Small intestine (tissue), 7 donors: ENCODE measurements around the gene KIF5A. TPM values are rescaled to one million over a fixed set of nuclear protein-coding genes. Genes with fewer than 3 reads are reported as not detected.

Source experiments
- DNase-seq, 2 donors: peaks; one replicate each; pipeline versions ENCODE4 v3.0.0 to v3.0.0-alpha.2; 2013
- FAIRE-seq: peaks from 2 replicates; lab custom pipeline; 2012; peaks lifted over from hg19 to GRCh38; lab: Jason Lieb, UNC
- H3K27ac ChIP-seq, 3 donors: one replicate each; pipeline ENCODE4 v1.5.1; 2013; ENCODE audit warnings: low read length in 2 of 3, mild to moderate bottlenecking in 2 of 3, control low read depth in 1 of 3, inconsistent platforms in 1 of 3, low read depth in 1 of 3, moderate library complexity in 1 of 3
- H3K27me3 ChIP-seq, 3 donors: one replicate each; pipeline ENCODE4 v1.6.1; 2013; ENCODE audit warnings: low read length in 3 of 3, inconsistent platforms in 1 of 3; ENCODE audit not compliant: control insufficient read depth in 3 of 3, insufficient read depth in 3 of 3
- H3K36me3 ChIP-seq, 3 donors: one replicate each; pipeline ENCODE4 v1.6.1; 2013; ENCODE audit warnings: low read length in 3 of 3, inconsistent platforms in 1 of 3, low read depth in 1 of 3, mild to moderate bottlenecking in 1 of 3, moderate library complexity in 1 of 3; ENCODE audit not compliant: control insufficient read depth in 3 of 3, insufficient read depth in 2 of 3
- H3K4me1 ChIP-seq, 3 donors: one replicate each; pipeline ENCODE4 v1.6.1; 2013; ENCODE audit warnings: low read length in 2 of 3, inconsistent platforms in 1 of 3, low read depth in 1 of 3, mild to moderate bottlenecking in 1 of 3, moderate library complexity in 1 of 3; ENCODE audit not compliant: control insufficient read depth in 3 of 3, insufficient read depth in 2 of 3
- H3K4me3 ChIP-seq, 3 donors: one replicate each; pipeline ENCODE4 v1.5.1; 2013; ENCODE audit warnings: low read length in 3 of 3, control low read depth in 1 of 3, inconsistent platforms in 1 of 3, low read depth in 1 of 3, mild to moderate bottlenecking in 1 of 3, moderate library complexity in 1 of 3
- H3K9me3 ChIP-seq, 2 donors: one replicate each; pipeline ENCODE4 v1.6.1; 2013; ENCODE audit warnings: low read depth in 1 of 2, low read length in 1 of 2; ENCODE audit not compliant: control insufficient read depth in 2 of 2, insufficient read depth in 1 of 2
- WGBS, 3 donors: extraction: QIAGEN DNeasy Blood & Tissue Kit; methylation state at CpG; one replicate each; pipeline ENCODE4 v1.1.7; 2013; 5-methylcytosine and 5-hydroxymethylcytosine counted together
- polyA plus RNA-seq, 4 donors: library from polyadenylated mRNA; stranded (reverse) in 3 of 4; unstranded in 1 of 4; fragments of 200-250 nt in 3 of 4; fragments of 120-200 nt in 1 of 4; gene quantifications; one replicate each; pipeline versions ENCODE4 v1.2.1 to v1.2.3, GENCODE V29; 2013
- donor health status: healthy with polysubstance abuse.
- donor health status: control.
- donor health status: control.
- donor health status: Bipolar disorder and iron deficiency.
- donor health status: healthy.

The KIF5A gene
- polyA plus RNA-seq, 4 donors, result 0.27 to 8.4 (median 0.83) TPM; not detected in 1

DNA sequence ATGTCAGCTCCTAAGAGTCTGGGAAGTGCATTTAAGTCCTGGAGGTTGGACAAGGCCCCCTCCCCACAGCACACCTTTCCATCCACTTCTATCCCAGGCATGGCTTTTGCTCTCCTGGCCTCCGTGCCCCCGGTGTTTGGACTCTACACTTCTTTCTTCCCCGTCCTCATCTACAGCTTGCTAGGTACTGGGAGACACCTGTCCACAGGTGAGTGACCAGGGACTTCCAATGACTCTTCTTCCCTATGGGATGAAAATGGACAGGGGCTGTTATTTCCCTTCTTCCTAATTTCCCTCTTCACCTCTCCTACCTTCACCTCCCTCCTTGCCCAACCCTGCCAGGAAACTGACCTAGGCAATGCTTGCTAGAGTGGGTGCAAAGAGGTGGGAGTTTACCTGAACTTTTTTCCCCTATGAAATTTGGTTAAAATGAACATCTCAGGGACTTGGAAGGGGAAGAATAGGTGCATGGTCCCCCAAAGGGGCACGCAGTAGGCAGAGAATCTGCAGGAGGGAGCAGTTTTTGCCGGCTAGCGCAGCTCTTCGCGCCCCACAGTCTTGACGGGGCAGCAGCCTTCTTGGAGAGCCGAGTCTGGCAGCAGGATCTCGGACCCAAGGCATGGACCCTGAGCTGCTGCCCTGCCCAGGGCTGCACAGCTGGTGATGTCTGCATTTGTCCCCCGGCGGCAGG, 70.5 kb downstream of the KIF5A start:
- DNase-seq, result no peak
- Histone ChIP-seq H3K4me1 (peaks cover 0 to 19% (median 0%) of the 10 kb centered on the region in 3 donors), H3K4me3 (no peak overlapping the region), H3K27me3 (peaks cover 0 to 99% (median 48%) of the 10 kb centered on the region in 3 donors), H3K27ac (no peak overlapping the region), H3K9me3 (no peaks in the 10 kb centered on the region), H3K36me3 (peaks cover 0 to 4% (median 0%) of the 10 kb centered on the region in 3 donors)
- whole genome bisulfite sequencing, 3 donors, result 14 to 24% (median 19%) methylated on average over 13 of the region's 13 CpGs
- FAIRE-seq, result no peak

DNA sequence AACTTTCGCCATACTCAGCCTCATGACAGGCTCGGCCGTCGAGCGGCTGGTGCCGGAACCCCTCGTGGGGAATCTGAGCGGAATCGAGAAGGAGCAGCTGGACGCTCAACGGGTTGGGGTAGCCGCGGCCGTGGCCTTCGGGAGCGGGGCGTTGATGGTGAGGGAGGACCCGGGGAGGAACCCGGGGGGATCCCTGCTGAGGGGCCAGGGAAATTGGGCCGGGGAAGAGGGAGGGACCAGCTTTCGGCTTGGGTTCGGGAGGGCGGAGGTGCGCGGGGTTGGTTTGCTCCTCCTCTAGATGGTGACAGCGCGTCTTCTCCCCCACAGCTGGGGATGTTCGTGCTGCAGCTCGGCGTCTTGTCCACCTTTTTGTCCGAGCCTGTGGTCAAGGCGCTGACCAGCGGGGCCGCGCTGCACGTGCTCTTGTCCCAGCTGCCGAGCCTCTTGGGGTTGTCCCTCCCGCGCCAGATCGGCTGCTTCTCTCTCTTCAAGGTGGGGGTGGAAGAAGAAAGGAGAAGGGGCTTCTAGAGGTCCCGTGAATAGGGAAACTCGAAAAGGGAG, 71.2 kb downstream of the KIF5A start:
- DNase-seq (peak in 1 of 2 donors; percentile 42), FAIRE-seq (no peak)
- Histone ChIP-seq H3K4me1 (peaks cover 0 to 19% (median 0%) of the 10 kb centered on the region in 3 donors), H3K27ac (no peak overlapping the region), H3K9me3 (no peaks in the 10 kb centered on the region), H3K27me3 (peaks cover 0 to 99% (median 53%) of the 10 kb centered on the region in 3 donors), H3K36me3 (peaks cover 0 to 2% (median 0%) of the 10 kb centered on the region in 3 donors), H3K4me3 (peak overlapping the region in 1 of 3 donors; percentile 30)
- 3 to 5% (median 5%) methylated on average over 39 to 42 of the region's 42 CpGs for WGBS, 3 donors

DNA sequence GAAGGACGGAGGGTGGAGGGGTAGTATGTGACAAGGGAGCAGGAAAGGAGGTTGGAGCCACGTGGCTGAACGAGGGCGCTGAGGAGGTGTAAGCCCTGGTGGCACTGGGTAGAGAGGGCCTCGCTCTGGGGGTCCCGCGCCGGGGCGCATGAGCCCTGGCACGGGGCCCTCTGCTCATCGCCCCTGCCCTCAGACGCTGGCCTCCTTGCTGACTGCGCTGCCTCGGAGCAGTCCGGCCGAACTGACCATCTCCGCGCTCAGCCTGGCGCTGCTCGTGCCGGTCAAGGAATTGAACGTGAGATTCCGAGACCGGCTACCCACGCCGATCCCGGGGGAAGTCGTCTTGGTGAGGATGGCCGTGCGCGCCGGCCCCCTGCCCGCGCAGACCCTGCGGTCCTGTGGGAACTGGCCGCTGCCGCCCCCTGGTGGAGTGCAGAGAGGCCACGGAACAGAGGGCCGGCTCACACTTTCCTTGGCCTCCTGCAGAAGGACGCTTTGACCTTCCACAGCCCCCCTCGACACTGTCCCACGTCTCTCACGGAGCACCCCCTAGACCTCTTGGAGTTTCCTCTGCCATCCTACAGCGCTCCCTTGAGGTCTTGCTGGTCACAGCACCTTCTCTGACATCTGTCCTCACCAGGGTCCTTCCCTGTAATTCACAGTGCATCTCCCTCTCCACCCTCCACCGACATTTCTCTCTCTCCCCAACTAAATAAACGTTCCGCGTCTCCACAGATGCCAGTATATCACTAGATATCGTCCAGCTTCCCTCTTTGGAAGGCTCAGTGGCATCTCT, 71.9 kb downstream of the KIF5A start:
- Histone ChIP-seq H3K4me3 (peak overlapping the region in 2 of 3 donors; percentile 6 to 30), H3K27ac (no peak overlapping the region), H3K4me1 (peaks cover 0 to 19% (median 0%) of the 10 kb centered on the region in 3 donors), H3K9me3 (no peaks in the 10 kb centered on the region), H3K27me3 (peaks cover 3 to 99% (median 60%) of the 10 kb centered on the region in 3 donors), H3K36me3 (no peaks in the 10 kb centered on the region)
- FAIRE-seq (no peak), DNase-seq (peak; percentile 15 to 68)
- WGBS, 3 donors, result 1 to 5% (median 3%) methylated on average over 41 to 49 of the region's 49 CpGs

DNA sequence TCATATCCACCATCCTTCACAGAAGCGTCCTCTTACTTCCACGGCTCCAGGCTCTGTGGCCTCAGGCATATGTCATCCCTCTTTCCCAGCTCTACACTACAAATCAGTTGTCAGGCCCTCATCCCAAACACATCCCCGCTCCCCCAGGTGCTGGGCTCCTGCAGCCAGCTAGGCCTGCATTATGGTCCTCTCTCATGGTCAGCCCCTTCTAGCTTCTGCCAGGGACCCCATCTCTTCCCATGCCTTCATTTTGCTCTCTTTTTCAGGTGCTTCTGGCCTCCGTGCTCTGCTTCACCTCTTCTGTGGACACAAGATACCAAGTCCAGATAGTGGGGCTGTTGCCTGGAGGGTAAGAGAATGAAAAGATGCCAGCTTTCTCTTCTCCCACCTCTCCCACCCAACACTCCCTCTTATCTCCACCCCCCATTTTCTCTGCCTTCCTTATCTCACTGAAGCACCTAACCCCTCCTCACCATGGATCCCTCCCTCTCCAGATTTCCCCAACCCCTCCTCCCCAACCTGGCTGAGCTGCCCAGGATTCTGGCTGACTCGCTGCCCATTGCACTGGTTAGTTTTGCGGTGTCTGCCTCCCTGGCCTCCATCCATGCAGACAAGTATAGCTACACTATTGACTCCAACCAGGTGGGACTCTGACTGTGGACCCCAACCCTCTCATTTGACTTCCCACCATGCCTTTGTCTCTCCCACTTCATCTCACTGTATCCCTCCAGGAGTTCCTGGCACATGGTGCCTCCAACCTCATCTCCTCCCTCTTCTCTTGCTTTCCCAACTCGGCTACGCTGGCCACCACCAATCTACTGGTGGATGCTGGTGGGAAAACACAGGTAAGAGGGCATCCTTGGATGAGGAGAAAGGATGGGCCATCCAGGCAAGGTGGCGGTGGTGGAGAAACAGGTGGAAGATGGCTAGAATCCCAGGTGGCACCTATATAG, 72.7 kb downstream of the KIF5A start:
- Histone ChIP-seq H3K27me3 (peaks cover 3 to 99% (median 64%) of the 10 kb centered on the region in 3 donors), H3K4me1 (peaks cover 0 to 22% (median 0%) of the 10 kb centered on the region in 3 donors), H3K36me3 (no peaks in the 10 kb centered on the region), H3K4me3 (no peak overlapping the region), H3K27ac (no peak overlapping the region), H3K9me3 (no peaks in the 10 kb centered on the region)
- FAIRE-seq (no peak), DNase-seq (no peak)
- WGBS, 3 donors, result 46 to 70% (median 70%) methylated on average over 9 of the region's 9 CpGs

DNA sequence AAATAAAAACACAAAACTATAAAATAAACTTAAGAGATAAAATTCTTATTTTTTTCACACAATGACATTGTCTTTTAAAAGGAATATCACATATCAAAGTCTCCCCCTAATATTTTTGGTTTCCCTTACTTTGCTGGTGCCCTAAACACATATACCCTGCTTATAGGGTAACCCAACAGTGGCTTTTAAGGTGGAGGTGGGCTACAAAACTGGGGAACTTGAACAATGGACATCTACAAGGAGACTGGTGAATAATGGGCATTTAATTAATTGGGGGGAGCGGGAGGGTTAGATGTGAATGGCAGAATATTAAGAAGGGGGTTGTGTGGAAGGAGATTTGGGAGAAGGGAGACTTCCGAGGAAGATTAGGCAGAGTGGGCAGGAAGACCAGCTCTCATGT, 73.5 kb downstream of the KIF5A start:
- DNase-seq, result no peak
- H3K4me3 ChIP-seq, result no peak overlapping the region
- H3K27me3 ChIP-seq, result peaks cover 3 to 99% (median 65%) of the 10 kb centered on the region in 3 donors
- H3K9me3 ChIP-seq, result no peaks in the 10 kb centered on the region
- peaks cover 0 to 28% (median 0%) of the 10 kb centered on the region in 3 donors for H3K4me1 ChIP-seq
- H3K27ac ChIP-seq, result no peak overlapping the region
- H3K36me3 ChIP-seq, result no peaks in the 10 kb centered on the region
- FAIRE-seq, result no peak
- 58 to 76% (median 67%) methylated on average over 2 of the region's 2 CpGs for WGBS, 3 donors

DNA sequence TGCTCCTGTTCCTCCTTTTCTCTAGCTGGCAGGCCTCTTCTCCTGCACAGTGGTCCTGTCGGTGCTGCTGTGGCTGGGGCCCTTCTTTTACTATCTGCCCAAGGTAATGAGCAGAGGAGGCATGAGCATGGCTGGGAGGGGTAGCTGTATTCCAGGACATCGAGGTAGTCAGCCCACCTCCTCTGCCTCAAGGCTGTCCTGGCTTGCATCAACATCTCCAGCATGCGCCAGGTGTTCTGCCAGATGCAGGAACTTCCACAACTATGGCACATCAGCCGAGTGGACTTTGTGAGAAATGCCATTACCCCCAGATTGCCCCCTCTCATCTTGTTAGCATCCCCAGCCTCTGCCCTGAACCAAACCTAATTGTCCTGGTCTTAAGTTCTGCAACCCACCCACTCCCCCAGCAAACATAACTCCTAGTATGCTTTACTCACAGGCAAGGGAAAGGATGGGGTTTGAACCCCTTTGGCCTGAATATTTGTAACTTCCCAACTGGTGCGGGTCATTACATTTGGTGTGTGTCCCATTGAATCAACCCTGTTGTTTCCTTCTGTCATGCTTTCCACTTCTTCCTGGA, 74.1 kb downstream of the KIF5A start:
- Histone ChIP-seq H3K27me3 (peaks cover 3 to 99% (median 68%) of the 10 kb centered on the region in 3 donors), H3K4me3 (no peak overlapping the region), H3K36me3 (no peaks in the 10 kb centered on the region), H3K4me1 (peaks cover 0 to 28% (median 0%) of the 10 kb centered on the region in 3 donors), H3K27ac (no peak overlapping the region), H3K9me3 (no peaks in the 10 kb centered on the region)
- FAIRE-seq, result no peak
- 49 to 55% (median 52%) methylated on average over 5 of the region's 5 CpGs for WGBS, 3 donors
- DNase-seq, result no peak

DNA sequence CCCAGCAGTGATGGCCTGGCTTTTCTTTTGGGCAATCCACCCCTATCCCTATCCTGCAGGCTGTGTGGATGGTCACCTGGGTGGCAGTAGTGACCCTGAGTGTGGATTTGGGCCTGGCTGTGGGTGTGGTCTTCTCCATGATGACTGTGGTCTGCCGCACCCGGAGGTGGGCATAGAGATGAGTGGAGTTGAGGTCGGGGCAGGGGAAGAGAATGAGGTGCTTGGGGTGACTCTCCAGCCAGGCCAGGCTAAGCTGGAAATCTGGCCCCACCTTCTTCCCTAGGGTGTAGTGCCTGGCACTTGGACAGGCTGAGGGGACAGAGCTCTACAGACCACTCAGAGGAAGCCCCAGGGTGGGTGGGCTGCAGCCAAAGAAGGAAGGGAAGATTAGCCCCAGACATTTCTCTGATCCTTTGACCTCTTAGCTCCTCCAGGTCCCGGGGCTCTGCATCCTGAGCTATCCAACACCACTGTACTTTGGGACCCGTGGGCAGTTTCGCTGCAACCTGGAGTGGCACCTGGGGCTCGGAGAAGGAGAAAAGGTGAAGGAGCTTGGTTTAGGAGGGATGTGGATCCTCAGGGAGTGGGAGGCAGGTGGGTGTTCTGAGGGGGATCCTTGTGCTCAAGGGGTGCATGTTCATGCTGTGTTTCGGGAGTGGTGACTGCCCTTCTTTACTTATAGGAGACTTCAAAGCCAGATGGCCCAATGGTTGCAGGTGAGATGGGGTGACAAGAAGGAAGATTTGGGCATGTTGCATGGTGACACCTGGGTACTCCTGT, 74.8 kb downstream of the KIF5A start:
- H3K4me3 ChIP-seq, result no peak overlapping the region
- H3K9me3 ChIP-seq, result no peaks in the 10 kb centered on the region
- FAIRE-seq (no peak), DNase-seq (no peak)
- peaks cover 0 to 23% (median 0%) of the 10 kb centered on the region in 3 donors for H3K4me1 ChIP-seq
- no peak overlapping the region for H3K27ac ChIP-seq
- no peaks in the 10 kb centered on the region for H3K36me3 ChIP-seq
- 67 to 80% (median 69%) methylated on average over 8 of the region's 8 CpGs for WGBS, 3 donors
- H3K27me3 ChIP-seq, result peaks cover 3 to 97% (median 63%) of the 10 kb centered on the region in 3 donors
